Small intestine (tissue), 7 donors: Measurements from ENCODE around the gene F13B. TPM values are rescaled to one million over a fixed set of nuclear protein-coding genes. Genes with fewer than 3 reads are reported as not detected.
"Not testable (repeated sequence)": the region's sequence is repeated elsewhere in the genome, so short reads cannot be mapped to it uniquely, and the experiment has no call there.

ENCODE experiments used
- DNase-seq, 2 donors: peaks; one replicate each; pipeline versions ENCODE4 v3.0.0 to v3.0.0-alpha.2; 2013
- FAIRE-seq: peaks from 2 replicates; lab custom pipeline; 2012; peaks lifted over from hg19 to GRCh38; lab: Jason Lieb, UNC
- H3K27ac ChIP-seq, 3 donors: one replicate each; pipeline ENCODE4 v1.5.1; 2013; ENCODE audit warnings: low read length in 2 of 3, mild to moderate bottlenecking in 2 of 3, control low read depth in 1 of 3, inconsistent platforms in 1 of 3, low read depth in 1 of 3, moderate library complexity in 1 of 3
- H3K27me3 ChIP-seq, 3 donors: one replicate each; pipeline ENCODE4 v1.6.1; 2013; ENCODE audit warnings: low read length in 3 of 3, inconsistent platforms in 1 of 3; ENCODE audit not compliant: control insufficient read depth in 3 of 3, insufficient read depth in 3 of 3
- H3K36me3 ChIP-seq, 3 donors: one replicate each; pipeline ENCODE4 v1.6.1; 2013; ENCODE audit warnings: low read length in 3 of 3, inconsistent platforms in 1 of 3, low read depth in 1 of 3, mild to moderate bottlenecking in 1 of 3, moderate library complexity in 1 of 3; ENCODE audit not compliant: control insufficient read depth in 3 of 3, insufficient read depth in 2 of 3
- H3K4me1 ChIP-seq, 3 donors: one replicate each; pipeline ENCODE4 v1.6.1; 2013; ENCODE audit warnings: low read length in 2 of 3, inconsistent platforms in 1 of 3, low read depth in 1 of 3, mild to moderate bottlenecking in 1 of 3, moderate library complexity in 1 of 3; ENCODE audit not compliant: control insufficient read depth in 3 of 3, insufficient read depth in 2 of 3
- H3K4me3 ChIP-seq, 3 donors: one replicate each; pipeline ENCODE4 v1.5.1; 2013; ENCODE audit warnings: low read length in 3 of 3, control low read depth in 1 of 3, inconsistent platforms in 1 of 3, low read depth in 1 of 3, mild to moderate bottlenecking in 1 of 3, moderate library complexity in 1 of 3
- H3K9me3 ChIP-seq, 2 donors: one replicate each; pipeline ENCODE4 v1.6.1; 2013; ENCODE audit warnings: low read depth in 1 of 2, low read length in 1 of 2; ENCODE audit not compliant: control insufficient read depth in 2 of 2, insufficient read depth in 1 of 2
- WGBS, 3 donors: extraction: QIAGEN DNeasy Blood & Tissue Kit; methylation state at CpG; one replicate each; pipeline ENCODE4 v1.1.7; 2013; 5-methylcytosine and 5-hydroxymethylcytosine counted together
- polyA plus RNA-seq, 4 donors: library from polyadenylated mRNA; stranded (reverse) in 3 of 4; unstranded in 1 of 4; fragments of 200-250 nt in 3 of 4; fragments of 120-200 nt in 1 of 4; gene quantifications; one replicate each; pipeline versions ENCODE4 v1.2.1 to v1.2.3, GENCODE V29; 2013
- donor health status: healthy with polysubstance abuse.
- donor health status: control.
- donor health status: control.
- donor health status: Bipolar disorder and iron deficiency.
- donor health status: healthy.

F13B gene
- polyA plus RNA-seq, 4 donors: 0.24 to 1.6 (median 1.0) TPM

DNA sequence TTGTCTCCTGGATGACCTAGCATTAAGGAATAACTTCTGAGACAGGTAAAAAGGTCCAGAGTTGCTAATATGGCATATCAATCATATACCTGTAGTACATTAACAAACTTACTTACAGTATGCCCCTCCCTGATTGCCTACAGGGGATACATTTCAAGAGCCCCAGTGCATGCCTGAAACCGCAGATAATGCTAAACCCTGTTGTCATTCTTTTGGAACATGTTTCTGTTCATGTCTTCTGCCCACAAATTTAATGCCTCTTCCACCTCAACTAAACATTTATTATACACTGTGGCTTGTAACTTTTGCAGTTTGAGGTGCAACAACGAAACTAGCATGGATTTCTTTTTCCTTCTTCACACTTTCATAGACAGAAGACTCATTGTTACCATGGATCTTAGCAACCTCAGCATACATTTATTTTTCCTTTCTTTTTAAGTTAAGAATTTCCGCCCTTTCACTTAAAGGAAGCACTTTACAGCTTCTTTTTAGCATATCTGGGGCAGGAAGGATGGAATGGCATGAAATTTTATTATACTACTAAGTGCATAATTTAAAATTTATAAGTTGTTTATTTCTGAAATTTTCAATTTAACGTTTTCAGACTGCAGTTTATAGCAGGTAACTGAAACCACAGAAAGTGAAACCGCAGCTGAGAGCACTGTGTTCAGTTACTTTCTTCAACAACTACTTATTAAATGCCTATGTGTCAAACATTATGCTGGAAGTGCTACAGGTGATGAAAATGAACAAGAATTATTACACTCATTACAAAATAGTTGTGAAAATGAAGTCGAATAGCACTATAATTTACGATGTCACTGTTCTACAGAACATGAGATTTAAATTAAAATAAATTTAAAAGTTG is 25.3 kb downstream of the F13B start:
- DNase-seq: no peak
- FAIRE-seq: no peak
- WGBS, 3 donors: 62 to 71% (median 71%) methylated on average over 7 of the region's 7 CpGs

DNA sequence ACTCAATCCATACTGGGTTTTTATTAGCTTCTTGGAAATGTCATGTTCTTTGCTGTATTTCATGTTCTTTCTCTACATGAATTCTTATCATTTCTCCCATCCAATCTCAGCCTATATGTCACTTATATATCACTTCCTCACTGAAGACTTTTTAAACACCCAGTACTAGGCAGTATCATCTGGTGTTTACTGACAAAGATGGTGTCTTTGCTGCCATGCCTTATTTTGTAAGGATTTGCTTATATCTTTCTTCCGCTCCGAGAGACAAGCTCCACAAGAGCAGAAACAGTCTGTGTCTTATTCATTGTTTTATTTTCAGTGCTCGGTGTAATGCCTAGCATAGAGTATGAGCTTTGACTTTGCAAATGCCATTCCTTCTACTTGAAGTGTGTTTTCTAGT is 30.2 kb downstream of the F13B start:
- H3K9me3 ChIP-seq: no peaks in the 10 kb centered on the region
- H3K4me1 ChIP-seq: no peaks in the 10 kb centered on the region
- WGBS, 3 donors: 91 to 93% (median 91%) methylated on average over 3 of the region's 3 CpGs
- no peaks in the 10 kb centered on the region for H3K27me3 ChIP-seq
- H3K36me3 ChIP-seq: no peaks in the 10 kb centered on the region
- no peak for FAIRE-seq
- no peak for DNase-seq
- no peak overlapping the region for H3K4me3 ChIP-seq
- H3K27ac ChIP-seq: no peak overlapping the region

More for the DNA sequence above, 25.3 kb downstream of the F13B start:
- no peaks in the 10 kb centered on the region for H3K4me1 ChIP-seq
- H3K27ac ChIP-seq: no peak overlapping the region
- no peaks in the 10 kb centered on the region for H3K36me3 ChIP-seq
- no peak overlapping the region for H3K4me3 ChIP-seq
- H3K9me3 ChIP-seq: no peaks in the 10 kb centered on the region
- H3K27me3 ChIP-seq: no peaks in the 10 kb centered on the region

DNA sequence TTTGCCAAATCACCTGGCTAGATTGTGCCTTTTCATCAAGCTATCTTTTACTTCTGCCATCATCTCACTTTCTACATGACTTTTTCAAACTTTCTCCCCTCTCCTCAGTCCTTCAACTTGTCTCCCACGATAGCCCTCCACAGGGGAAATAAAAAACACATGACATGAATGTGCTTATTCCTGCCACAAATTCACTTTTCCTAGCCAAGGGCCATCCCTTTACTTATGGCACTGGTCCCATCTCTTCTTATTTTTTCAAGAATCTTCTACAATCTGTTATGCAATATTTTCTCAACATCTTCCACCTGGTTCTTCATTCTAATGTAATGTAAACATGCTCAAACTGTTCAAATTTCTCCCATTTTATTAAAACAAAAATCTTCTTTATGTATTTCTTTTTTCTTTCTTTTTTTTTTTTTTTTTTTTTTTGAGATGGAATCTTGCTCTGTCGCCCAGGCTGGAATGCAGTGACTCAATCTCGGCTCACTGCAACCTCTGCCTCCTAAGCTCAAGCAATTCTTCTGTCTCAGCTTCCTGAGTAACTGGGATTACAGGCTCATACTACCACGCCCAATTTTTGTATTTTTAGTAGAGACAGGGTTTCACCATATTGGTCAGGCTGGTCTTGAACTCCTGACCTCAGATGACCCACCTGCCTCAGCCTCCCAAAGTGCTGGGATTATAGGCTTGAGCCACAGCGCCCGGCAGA is 32.3 kb downstream of the F13B start:
- H3K36me3 ChIP-seq, H3K4me1 ChIP-seq, H3K9me3 ChIP-seq, FAIRE-seq, H3K4me3 ChIP-seq, H3K27ac ChIP-seq, DNase-seq, H3K27me3 ChIP-seq: not testable (repeated sequence)
- WGBS, 3 donors: 69 to 81% (median 74%) methylated on average over 6 of the region's 6 CpGs

DNA sequence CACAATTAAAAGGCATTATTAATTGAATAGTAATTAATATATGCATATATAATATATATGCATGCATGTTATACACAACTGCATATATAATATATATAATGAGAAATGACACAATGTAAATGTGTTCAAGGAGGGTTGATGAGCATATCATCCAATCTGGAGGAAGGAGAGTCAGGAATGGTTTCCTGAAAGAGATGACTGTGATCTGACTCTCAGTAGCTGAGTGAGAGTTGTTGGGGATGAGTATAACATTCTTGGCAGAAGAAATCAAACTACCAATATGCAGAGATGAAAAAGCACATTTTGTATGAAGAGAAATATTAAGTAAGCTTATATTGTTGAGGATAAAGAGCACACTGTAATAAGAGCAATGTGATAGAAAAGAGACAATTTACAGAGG is 37.3 kb downstream of the F13B start:
- FAIRE-seq: no peak
- Histone ChIP-seq H3K9me3 (no peaks in the 10 kb centered on the region), H3K27me3 (no peaks in the 10 kb centered on the region), H3K4me3 (no peak overlapping the region), H3K27ac (no peak overlapping the region), H3K36me3 (no peaks in the 10 kb centered on the region), H3K4me1 (no peaks in the 10 kb centered on the region)
- DNase-seq: no peak

DNA sequence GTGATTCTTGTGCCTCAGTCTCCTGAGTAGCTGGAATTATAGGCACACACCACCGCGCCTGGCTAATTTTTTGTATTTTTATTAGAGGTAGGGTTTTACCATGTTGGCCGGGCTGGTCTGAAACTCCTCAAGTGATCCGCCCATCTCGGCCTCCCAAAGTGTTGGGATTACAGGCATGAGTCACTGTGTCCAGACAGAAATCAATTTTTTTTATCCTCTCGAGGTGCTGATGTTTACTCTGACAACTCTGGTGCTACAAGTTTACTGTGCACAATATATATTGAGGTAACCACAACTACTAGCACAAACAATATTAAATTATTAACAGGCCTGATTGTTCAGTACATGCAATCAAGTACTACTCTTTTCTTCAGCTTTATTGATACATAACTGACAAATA is 39.7 kb downstream of the F13B start:
- DNase-seq (no peak), FAIRE-seq (no peak)
- H3K4me1 ChIP-seq: no peaks in the 10 kb centered on the region
- H3K27ac ChIP-seq: no peak overlapping the region
- H3K4me3 ChIP-seq: no peak overlapping the region
- H3K36me3 ChIP-seq: no peaks in the 10 kb centered on the region
- H3K27me3 ChIP-seq: no peaks in the 10 kb centered on the region
- 36 to 78% (median 54%) methylated on average over 6 of the region's 6 CpGs for WGBS, 3 donors
- H3K9me3 ChIP-seq: no peaks in the 10 kb centered on the region

DNA sequence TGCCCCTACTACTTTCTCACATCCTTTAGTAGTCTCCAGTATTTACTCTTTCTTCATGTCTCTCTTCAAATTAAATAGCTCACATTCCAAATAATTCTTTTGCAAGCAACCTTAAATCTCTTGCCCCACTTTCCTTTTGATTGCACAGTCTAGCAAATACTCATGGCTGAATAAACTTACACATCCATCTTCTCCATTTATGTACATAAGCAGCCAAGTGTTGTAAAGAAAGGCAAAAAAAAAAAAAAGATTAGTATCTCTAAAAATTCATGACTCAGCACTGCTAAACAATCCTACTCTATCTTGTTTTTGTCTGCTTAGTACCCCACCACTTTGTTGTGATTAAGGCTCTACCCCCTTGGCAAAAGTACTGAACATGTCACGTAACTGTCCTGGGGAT is 42.6 kb downstream of the F13B start:
- FAIRE-seq: no peak
- 80 to 100% (median 89%) methylated on average over 1 of the region's 1 CpG for WGBS, 3 donors
- Histone ChIP-seq H3K27ac (no peak overlapping the region), H3K9me3 (no peaks in the 10 kb centered on the region), H3K4me1 (no peaks in the 10 kb centered on the region), H3K27me3 (no peaks in the 10 kb centered on the region), H3K36me3 (no peaks in the 10 kb centered on the region), H3K4me3 (no peak overlapping the region)
- no peak for DNase-seq

DNA sequence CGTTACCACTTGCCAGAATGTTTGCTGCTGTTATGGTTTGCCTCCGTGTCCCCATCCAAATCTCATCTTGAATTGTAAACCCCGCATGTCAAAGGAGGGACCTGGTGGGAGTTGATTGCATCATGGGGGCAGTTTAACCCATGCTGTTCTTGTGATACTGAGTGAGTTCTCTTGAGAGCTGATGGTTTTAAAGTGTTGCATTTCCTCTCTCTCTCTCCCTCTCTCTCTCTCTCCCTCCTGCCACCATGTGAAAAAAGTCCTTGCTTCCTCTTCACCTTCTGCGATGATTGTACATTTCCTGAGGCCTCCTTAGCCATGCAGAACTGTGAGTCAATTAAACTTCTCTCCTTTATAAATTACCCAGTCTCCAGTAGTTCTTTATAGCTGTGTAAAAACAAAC is 45.3 kb downstream of the F13B start:
- no peak for DNase-seq
- H3K4me3 ChIP-seq: no peak overlapping the region
- no peaks in the 10 kb centered on the region for H3K9me3 ChIP-seq
- H3K36me3 ChIP-seq: no peaks in the 10 kb centered on the region
- H3K27ac ChIP-seq: no peak overlapping the region
- WGBS, 3 donors: 39 to 50% (median 49%) methylated on average over 4 of the region's 4 CpGs
- H3K27me3 ChIP-seq: no peaks in the 10 kb centered on the region
- FAIRE-seq: no peak
- no peaks in the 10 kb centered on the region for H3K4me1 ChIP-seq

DNA sequence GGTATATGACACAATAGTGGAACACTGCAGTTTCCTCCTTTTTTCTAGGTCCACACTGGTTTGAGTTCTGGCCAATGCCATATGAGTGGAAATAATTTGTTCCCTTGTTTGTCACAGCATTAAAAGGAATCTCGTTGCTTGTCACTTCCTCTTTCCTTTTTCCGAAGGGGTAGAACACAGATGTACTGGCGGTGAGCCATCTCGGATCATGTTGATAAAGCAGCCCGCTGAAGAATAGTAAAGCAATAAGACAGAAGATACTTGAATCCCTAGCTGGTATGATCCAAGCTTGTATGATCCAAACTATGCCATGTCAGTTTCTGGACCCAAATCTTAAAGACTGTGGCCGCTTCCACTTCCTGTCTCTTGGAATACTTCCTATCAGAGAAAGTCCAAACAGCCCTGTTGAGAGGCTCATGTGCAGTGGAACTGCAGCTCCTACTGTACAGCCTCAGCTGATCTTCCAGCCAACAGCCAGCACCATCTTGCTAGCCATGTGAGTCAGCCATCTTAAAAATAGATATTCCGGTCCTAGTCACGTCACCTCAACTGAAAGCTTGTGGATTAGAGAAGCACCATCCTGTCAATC is 49.4 kb downstream of the F13B start:
- WGBS, 3 donors: 70 to 79% (median 74%) methylated on average over 8 of the region's 8 CpGs
- Histone ChIP-seq H3K36me3 (no peaks in the 10 kb centered on the region), H3K9me3 (no peaks in the 10 kb centered on the region), H3K4me3 (no peak overlapping the region), H3K27ac (no peak overlapping the region), H3K27me3 (no peaks in the 10 kb centered on the region), H3K4me1 (no peaks in the 10 kb centered on the region)
- DNase-seq: no peak
- FAIRE-seq: no peak
